ENCODE data around the gene EPC1. TPM values are rescaled to one million over a fixed set of nuclear protein-coding genes. Genes with fewer than 3 reads are reported as not detected.
"Not testable (repeated sequence)": the region's sequence is repeated elsewhere in the genome, so short reads cannot be mapped to it uniquely, and the experiment has no call there.

The EPC1 gene, protein sequence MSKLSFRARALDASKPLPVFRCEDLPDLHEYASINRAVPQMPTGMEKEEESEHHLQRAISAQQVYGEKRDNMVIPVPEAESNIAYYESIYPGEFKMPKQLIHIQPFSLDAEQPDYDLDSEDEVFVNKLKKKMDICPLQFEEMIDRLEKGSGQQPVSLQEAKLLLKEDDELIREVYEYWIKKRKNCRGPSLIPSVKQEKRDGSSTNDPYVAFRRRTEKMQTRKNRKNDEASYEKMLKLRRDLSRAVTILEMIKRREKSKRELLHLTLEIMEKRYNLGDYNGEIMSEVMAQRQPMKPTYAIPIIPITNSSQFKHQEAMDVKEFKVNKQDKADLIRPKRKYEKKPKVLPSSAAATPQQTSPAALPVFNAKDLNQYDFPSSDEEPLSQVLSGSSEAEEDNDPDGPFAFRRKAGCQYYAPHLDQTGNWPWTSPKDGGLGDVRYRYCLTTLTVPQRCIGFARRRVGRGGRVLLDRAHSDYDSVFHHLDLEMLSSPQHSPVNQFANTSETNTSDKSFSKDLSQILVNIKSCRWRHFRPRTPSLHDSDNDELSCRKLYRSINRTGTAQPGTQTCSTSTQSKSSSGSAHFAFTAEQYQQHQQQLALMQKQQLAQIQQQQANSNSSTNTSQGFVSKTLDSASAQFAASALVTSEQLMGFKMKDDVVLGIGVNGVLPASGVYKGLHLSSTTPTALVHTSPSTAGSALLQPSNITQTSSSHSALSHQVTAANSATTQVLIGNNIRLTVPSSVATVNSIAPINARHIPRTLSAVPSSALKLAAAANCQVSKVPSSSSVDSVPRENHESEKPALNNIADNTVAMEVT
- total RNA-seq (2014; rRNA removed; shearing (Covaris generic)) = 6.7 and 13.3 TPM in 2 replicates

DNA sequence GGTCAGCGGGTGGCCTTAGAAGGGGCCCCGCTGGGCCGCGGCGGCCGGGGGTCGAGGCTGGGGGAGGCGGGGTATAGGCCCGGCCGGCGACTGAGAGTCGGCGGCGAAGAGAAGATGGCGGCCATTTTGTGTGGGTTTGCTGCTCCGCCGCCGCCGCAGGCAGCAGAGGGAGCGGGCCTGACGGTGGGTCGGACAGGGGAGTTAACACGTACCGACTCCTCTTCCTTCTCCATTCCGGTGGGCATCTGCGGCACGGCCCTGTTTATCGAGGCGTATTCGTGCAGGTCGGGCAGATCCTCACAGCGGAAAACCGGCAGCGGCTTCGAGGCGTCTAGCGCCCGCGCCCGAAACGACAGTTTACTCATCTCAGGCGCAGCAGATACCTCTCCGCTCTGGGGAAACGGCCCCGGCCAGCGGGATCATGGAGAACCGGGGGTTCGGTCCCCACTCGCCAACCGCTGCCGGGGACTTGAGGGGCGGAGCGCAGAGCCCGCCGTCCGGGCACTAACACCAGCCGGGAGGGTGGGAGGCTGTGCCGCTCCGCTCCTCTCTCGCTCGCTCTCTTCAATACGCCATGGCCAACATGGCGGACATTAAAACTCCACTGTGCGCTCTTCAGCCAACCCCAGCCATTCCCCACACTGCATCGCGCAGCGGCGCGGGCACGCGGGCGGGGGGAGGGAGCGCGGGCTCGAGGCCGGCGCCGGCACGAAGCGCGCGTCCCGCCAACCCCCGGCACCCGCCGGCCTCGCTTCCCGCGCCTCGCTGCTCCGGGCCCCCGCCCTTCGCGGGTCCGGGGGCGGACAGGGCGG lies at the start of gene EPC1:
Gene EPC1, minus strand, starts transcription at position 608 of the 812 bp plus-strand sequence. Its CDS starts 243 bp downstream, at position 365.
- peak; percentile 90 for DNase-seq (ENCODE audit: low read depth)

DNA sequence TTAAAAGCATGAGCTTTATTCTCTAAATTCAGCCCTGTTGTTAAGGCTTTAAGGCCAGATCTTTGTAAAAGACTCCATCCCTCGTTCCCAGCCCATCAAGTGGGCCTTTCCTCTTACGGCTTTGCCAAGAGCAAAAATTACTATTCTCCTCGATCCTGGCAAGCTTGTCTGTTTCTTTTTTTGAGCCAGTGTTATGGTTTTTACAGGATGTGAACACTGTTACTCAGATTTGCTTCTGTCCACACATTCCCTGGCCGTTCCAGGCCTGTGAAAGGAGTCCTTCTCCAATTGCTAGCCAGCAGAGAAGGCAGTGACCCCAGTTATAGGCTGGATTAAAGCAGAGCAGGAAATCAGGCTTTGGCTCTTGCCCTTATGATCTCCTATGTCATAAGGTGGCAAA lies 47.0 kb upstream of the EPC1 start:
- DNase-seq (ENCODE audit: low read depth) = no peak

DNA sequence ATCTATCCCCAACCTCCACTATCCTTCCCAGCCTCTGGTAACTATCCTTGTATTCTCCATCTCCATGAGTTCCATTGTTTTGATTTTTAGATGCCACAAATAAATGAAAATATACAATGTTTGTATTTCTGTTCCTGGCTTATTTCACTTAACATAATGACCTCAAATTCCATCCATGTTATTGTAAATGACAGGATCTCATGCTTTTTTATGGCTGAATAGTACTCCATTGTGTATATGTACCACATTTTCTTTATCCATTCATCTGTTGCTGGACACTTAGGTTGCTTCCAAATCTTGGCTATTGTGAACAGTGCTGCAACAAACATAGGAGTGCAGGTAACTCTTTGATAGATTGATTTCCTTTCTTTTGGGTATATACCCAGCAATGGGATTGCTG lies 45.3 kb upstream of the EPC1 start:
- DNase-seq (ENCODE audit: low read depth) = not testable (repeated sequence)

DNA sequence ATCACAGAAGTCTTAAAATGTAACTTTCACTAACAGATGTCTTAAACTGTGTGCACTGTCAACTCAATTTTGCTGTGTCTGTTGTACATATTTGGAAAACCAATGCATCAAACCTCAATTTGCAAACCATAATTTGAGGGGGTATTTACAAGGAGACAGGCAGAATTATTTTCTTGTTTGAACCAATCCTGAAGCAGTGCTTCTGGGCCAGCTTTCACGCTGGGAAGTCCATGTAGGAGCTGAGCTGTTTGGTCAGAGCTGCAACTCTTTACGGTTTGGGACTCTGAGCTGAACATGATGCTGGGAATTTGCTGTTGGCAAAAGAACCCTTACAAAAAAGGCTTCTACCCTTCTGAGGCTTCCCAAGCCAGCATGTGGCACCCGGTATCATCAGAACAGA lies 43.2 kb upstream of the EPC1 start:
- no peak for DNase-seq (ENCODE audit: low read depth)

DNA sequence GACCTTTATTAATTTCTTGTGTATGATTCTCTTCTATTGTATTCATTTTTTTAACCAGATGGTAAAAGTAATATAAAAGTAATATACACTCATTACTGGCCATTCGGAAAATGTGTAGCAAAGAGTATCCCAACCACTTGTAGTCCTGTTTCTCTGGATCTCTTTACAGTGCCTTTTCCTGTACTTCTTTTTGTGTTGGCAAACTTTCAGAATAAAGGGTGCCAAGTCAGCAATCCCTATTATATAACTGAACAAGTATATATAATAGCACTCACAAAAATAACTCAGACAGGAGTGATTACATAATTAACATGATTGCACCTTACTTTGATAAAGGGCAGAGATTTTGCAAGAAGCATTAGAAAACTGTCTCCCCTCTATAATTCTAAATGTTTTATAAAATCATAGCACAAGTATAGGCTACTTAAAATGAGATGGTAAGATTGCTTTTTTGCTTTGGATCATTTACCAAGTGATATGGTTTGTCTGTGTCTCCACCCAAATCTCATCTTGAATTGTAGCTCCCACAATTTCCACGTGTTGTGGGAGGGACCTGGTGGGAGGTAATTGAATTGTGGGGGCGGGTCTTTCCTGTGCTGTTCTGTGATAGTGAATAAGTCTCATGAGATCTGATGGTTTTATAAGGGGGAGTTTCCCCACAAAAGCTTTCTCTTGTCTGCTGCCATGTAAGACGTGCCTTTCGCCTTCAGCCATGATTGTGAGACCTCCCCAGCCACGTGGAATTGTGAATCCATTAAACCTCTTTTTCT lies 41.5 kb upstream of the EPC1 start:
- DNase-seq (ENCODE audit: low read depth) = no peak

DNA sequence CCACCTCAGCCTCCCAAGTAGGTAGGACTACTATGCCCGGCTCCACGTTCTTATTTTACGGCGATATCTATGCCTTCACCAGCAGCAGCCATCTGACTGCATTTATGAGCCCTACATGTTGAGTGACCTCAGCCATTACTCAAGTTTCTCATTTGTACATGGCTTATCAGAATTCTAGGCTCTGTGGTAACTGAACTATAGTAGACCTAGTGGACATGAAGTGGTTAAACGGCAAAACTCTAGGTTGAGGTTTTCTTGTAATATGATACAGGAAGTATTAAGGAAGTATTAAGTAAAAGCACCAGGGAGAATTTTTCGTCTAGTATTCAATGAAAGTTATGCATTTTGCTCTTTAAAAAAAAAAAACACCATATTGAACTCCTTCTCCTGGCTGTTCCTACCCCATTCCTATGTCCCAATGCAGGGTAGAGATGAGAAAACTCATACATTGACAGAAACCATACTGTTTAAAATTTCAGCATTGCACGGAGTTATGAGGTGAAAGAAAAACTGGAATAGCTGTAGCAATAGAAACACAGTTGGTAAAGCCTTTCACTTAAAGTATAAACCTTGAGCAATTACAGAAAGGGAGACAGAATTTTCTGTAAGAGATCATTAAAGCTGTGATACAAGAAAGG lies 39.8 kb upstream of the EPC1 start:
- no peak for DNase-seq (ENCODE audit: low read depth)

DNA sequence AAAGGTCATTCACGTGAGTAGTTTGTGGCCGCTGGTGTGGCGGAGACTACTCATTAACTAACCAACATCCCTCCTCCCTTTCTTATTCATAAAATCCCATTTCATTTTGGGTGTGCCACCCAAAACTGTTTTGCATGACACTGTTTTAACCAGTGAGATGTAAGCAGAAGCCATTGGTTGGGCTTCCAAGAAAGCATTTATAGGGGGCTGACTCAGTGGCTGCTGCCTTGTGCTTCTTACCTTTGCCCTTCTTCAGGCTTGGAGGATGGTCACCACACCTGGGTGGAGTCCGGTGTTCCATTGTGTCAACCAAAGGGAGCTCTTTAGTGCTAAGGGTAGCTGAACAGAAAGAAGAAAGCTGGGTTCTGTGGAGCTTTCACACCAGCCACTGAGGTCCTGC lies 37.2 kb upstream of the EPC1 start:
- DNase-seq (ENCODE audit: low read depth) = no peak

DNA sequence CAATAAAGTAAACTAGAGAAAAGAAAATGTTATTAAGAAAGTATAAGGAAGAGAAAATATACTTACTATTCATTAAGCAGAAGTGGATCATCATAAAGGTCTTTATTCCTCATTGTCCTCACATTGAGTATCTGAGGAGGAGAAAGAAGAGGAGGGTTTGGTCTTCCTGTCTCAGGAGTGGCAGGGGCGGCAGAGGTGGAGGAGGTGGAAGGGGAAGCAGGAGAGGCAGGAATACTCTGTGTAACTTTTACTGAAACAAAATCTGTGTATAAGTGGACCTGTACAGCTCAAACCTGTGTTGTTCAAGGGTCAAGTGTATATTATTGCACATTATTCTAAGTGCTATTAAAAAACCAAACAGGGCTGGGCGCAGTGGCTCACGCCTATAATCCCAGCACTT lies 34.2 kb upstream of the EPC1 start:
- no peak for DNase-seq (ENCODE audit: low read depth)

DNA sequence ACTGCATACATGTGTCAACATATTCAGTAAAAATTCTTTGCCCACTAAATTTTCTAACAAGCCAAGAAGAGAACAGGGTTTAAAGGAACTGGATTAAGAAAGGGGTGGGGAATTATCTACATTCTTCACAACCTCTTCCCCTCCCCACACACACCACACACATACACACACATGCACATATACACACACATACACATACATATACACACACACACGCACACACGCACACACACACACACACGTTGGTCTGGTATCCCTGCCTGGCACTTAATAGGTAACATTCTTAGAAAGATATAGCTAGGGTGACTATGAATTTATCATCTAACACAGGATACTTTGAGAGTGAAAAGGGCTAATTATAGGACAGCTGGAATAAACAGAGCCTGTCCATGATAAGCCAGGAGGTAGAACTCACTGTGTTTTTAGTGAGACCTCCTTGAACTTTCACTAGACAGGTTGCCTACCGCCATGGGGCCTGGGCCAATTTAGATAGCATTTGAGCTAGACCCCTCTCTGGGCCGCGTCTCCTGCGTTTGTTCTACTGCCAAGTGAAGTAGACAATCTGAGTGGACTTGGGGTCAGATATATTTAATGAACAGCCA lies 33.1 kb upstream of the EPC1 start:
- DNase-seq (ENCODE audit: low read depth) = no peak

DNA sequence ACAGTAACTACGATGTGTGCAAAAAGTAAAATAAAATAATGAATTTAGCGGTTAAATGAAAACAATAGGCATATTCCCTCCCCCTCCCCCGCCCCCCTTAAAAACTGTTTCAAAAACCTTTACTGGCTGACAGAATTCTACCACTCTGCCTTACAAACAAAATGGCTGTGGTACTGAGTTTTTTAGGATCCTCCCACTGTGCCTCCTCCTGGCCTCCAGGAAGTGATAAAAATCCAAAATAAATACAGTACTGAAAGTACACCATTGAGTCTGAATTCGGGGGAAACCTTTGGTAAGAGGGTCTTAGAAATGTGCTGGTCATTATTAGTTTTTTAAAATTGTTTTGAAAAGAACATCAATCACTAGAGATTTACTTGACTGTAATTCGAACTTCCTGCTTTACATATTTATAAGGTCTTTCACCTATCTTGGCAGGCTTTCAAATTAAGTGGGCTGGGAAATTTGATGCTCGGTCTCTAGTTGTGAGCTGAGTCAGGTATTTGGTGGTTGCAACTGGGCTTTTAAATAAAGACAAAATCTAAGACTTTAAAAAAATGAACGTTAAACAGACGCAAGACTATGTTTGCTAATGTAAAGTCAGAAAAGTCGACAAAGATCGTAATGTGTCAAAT lies 32.5 kb upstream of the EPC1 start:
- DNase-seq (ENCODE audit: low read depth) = peak; percentile 45

DNA sequence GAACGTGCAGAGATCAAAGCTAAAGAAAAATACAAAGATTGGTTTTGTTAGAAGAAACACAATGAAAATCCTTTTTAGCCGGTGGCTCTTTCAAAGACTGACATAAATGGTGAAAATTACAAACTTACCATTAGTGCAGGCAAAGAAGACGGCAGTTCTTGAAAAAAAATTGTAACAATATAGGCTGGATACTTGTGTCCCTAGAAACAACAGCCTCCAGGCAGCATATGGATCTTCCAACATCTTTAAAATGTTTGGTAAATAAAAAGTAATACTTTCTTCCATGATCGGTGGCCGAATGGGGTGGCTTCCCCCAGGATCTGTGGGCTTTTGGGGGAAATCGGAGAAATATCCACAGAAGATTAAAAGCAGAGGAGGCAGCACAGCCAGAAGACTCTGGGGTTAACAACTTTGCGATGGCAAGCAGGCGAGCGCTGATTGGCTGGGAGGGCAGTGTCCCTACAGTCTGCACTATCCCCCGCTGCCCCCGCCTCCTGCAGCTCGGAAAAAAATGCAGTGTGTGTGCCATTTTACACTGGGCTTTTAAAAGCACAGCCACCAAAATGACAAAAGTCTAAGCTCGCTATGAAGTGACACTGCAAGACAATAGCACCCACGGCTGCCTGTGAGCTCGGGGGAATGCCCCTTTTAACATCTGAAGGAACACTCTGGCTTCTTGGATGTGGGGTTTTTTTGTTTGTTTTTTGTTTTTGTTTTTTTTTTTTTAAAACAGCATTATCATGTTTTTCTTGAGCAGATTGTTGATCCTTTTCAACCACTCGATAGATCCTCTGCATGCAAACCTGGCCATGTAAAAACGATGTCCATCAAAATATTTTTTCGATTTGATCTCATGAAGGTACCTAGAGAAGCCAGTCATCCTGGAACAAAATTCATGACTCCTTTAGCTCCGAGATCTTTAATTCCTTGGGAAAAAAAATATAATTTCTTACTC lies 31.7 kb upstream of the EPC1 start:
- DNase-seq (ENCODE audit: low read depth) = peak; percentile 88

DNA sequence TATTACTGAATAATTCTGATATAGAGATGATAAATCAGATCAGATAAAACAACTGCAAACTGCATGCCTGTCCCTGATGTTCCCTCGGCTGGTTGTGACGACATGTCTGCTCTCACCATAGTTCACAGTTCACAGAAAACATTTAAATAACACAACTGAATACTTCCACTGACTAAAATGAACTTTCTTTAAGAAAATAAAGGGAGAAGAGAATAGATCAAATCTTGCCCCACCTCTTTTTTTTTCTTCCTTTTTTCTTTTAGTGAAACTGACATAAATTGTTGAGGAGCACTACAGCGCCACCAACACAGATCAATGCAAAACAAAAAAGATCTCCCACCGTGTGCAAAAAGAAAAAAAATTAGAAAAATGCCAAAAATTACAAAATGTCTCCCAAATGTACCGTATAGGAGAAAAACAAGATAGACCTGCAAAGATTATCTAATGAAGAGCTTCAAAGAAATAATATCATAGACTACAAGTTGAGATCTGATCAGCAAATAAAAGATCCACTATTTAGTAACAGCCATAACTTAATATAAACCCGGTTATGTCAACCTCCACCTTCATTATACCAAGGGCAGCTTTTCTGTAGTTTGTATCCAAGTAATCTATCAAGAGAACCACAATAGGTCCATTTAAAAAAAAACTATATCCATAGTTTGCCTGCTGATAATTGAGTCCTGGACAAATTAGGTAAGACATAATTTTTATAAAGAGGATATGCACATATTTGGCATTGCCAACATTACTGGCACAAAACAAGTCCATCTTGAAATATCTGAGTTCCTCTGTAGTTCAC lies 30.7 kb upstream of the EPC1 start:
- DNase-seq (ENCODE audit: low read depth) = peak; percentile 12

DNA sequence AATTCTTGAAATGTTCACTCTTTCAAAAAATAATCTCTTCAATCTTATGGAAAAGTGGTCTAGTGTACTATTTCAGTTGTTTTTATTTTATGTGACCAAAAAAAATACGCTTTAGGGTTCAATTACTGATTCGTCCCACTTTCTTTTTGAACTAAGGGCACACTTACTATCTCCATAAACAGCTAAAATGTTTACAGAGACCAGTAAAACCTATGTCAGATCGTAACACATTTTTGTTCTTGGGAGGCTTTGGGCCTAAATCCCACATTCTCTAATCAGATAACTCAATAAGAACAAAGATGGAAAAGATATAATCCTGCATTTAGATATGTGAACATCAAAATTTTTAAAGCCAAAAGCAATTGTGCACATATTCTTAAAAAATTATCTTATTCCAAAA lies 29.8 kb upstream of the EPC1 start:
- no peak for DNase-seq (ENCODE audit: low read depth)

DNA sequence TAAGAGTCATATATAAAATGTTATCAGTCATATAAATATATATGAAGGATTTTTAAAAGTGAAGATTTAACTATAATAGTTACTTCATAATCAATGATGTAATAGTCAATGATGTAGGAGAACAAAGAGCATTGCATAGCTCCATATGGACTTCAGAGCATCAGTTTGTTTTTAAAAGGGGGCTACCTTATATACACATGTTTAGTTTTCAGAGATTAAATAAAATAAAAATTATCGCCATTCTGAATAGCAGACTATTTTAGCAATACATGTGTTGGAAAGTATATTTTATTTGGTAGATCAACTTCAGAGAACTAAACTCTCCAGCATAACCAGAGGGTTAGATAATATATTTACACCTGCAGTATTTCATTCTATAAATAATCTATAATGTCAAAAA lies 29.1 kb upstream of the EPC1 start:
- DNase-seq (ENCODE audit: low read depth) = no peak

DNA sequence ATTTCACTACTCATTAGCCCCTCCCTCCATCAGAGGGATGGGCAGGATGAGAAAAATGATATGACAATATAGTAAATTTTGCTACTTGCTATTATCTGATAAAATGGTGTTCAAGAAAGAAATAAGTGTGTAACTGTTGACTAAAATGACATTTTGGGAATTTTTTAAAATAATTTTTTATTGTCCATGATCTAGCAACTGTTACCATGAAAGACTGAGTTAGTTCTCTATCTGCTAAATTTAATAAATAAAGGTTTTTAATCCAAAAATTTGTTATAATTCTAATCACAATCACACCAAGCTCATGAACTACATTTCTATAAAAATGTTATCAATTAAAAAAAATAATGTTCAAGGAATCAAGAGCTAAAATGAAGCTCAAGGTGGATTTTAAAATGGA lies 28.7 kb upstream of the EPC1 start:
- no peak for DNase-seq (ENCODE audit: low read depth)

DNA sequence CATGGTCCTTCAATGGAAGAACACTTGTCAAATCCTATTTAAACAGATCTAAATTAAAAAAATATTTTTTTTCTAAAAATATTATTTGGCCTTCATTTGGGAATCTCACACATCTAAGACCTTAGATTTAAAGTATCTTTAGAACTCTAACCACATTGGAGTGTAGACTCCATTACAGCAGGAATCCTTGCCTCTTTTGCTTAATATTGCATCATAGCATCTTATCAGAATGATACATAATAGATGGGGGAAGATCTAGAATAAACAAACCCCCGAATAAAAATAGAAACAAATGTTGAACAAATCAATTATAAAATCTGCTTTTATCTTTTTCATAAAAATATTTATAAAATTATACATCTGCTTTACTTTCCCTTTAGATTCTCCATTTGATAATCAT lies 27.6 kb upstream of the EPC1 start:
- DNase-seq (ENCODE audit: low read depth) = no peak

DNA sequence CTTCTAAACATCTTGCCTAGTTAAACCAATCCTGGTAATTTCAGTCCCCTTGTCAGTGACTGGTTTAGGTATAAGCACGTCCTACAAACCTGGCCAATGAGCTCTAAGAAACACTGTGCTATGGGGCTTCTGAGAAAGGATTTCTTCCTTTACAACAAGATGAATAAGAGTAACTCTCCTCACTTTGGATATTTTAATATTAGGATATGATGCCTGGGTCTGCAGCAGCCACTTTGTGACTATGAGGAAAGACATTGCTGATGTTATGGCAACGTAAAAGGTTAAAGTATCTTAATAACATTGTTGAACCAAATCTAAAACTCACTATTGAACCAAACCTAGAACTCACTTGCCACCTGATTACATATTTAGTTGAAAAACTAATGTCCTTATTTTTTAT lies 26.5 kb upstream of the EPC1 start:
- no peak for DNase-seq (ENCODE audit: low read depth)

DNA sequence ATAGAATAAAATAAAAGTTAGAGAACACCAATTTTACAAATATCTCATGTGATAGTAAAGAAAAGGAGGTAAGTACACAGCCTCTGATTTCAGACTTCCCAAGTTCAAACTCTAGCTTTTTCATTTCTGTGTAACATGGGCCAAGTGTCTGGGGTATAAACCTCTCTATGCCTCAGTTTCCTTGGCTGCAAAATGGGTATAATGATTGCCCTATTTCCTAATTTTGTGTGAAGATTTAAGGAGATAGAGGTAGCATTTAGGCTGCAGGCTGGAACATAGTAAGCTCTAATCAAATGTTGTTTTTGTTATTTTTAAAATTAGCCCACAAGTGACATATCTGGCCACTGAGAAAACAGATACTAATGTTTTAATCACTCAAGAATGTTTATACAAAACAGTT lies 26.1 kb upstream of the EPC1 start:
- DNase-seq (ENCODE audit: low read depth) = no peak

All from Daoy (cell line).